ENCODE data around the gene IFT52.

Gene IFT52

DNA sequence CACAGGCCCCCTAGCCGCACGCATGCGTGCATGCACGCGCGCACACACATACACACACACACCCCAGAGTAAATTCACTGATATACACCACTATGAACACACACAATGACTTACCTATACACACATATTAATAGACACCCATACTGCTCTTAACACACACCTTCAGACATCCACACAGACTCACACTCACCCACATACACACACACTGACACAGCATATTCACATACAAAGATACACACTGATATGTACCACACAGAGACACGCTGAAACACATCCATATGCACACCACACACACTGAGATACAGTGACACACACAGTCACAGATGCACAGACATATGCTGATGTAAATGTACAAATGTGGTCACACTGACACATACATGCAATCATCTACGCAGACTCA, 26.3 kb upstream of the IFT52 start:
- H3K27ac ChIP-seq (replicated peaks; ENCODE audit: low read length) = no peak overlapping the region
- DNase-seq (ENCODE audit: low spot score) = no peak
- H3K18ac ChIP-seq (ENCODE audit: low read length) = no peak overlapping the region
- peaks cover 0 to 3% (median 0%) of the 10 kb centered on the region in 3 experiments for H3K27me3 ChIP-seq (ENCODE audit: control insufficient read depth in 3 of 3, insufficient read depth in 3 of 3, low read depth in 1 of 3, low read length in 3 of 3)
- H3K4me2 ChIP-seq (ENCODE audit: insufficient read depth, low read length, poor library complexity, severe bottlenecking) = no peak overlapping the region
- no peak overlapping the region for H3K14ac ChIP-seq (ENCODE audit: low read length)
- H2BK15ac ChIP-seq (ENCODE audit: low read length) = no peak overlapping the region
- H2BK120ac ChIP-seq (ENCODE audit: low read depth, low read length) = no peak overlapping the region
- no peaks in the 10 kb centered on the region for H3K4me1 ChIP-seq (ENCODE audit: control insufficient read depth in 2 of 2, insufficient read depth in 1 of 2, low read depth in 1 of 2, low read length in 2 of 2)
- H3K9ac ChIP-seq (ENCODE audit: low read depth, low read length, poor library complexity) = no peak overlapping the region
- no peak overlapping the region for H3K23ac ChIP-seq (ENCODE audit: low read depth, low read length, poor library complexity)
- no peaks in the 10 kb centered on the region for H3K36me3 ChIP-seq (replicated peaks in 1 of 2; ENCODE audit: control insufficient read depth in 2 of 2, insufficient read depth in 2 of 2, low read length in 2 of 2)
- no peak overlapping the region for H2AFZ ChIP-seq (ENCODE audit: low read length)
- H2AK5ac ChIP-seq (ENCODE audit: low read depth, low read length) = no peak overlapping the region
- H3K79me1 ChIP-seq (ENCODE audit: low read depth, low read length) = no peaks in the 10 kb centered on the region
- H3K9me3 ChIP-seq (replicated peaks in 1 of 2; ENCODE audit: control insufficient read depth in 2 of 2, insufficient read depth in 1 of 2, low read depth in 1 of 2, low read length in 2 of 2) = no peaks in the 10 kb centered on the region
- H2BK12ac ChIP-seq (ENCODE audit: low read length) = no peak overlapping the region
- no CpG with 5 or more reads among the region's 8 CpGs for WGBS, 2 donors (ENCODE audit: extremely low coverage in 2 of 2, insufficient read length in 2 of 2, insufficient replicate concordance in 1 of 2)
- no peak overlapping the region for H4K8ac ChIP-seq (ENCODE audit: low read depth, low read length)
- H3K4me3 ChIP-seq (ENCODE audit: low read length in 2 of 2) = no peak overlapping the region
- no peak overlapping the region for H4K91ac ChIP-seq (ENCODE audit: low read depth, low read length, poor library complexity)
- no peak overlapping the region for H3K4ac ChIP-seq (ENCODE audit: low read length)
- no peak overlapping the region for H2BK5ac ChIP-seq (ENCODE audit: low read length)

DNA sequence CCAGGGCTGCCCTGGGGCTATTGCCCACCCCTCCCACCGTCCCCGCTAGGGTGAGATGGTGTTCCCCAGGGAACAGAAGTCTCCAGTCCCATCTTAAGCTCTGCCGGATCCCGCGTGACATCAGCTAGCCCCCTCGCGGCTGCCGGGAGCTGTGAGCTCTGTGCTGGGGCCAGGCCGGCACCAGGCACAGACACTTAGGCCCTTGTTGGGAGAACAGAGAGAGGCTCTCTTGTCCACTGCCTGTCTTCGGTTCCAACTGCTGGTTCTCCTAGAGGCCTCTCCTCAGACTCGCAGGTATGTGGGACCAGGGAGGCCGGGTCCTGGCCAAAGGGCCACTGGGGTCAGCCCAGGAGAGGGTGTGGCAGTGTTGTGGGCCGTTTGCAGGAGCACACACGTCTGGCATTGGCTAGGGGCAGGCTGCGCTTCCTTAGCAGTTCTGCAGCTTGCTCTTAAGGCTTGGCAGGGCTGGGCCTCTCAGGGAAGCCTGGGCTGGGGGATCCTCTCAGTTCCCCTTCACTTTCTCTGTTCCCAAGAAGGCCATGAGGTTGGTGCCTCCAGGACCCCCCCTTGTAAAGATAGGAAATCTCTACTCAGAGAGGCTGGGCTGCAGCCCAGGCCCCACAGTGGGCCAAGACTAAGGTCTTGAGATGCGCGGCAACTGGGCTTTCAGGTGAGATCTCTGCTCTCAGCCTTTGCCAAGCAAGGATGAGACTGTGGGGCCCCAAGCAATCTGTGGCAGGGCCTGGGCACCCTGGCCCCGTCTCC, 25.6 kb upstream of the IFT52 start:
- Histone ChIP-seq H2AK5ac (ENCODE audit: low read depth, low read length) (no peak overlapping the region), H4K8ac (ENCODE audit: low read depth, low read length) (no peak overlapping the region), H2BK12ac (ENCODE audit: low read length) (no peak overlapping the region), H3K4me3 (ENCODE audit: low read length in 2 of 2) (no peak overlapping the region), H2BK120ac (ENCODE audit: low read depth, low read length) (no peak overlapping the region), H3K4me2 (ENCODE audit: insufficient read depth, low read length, poor library complexity, severe bottlenecking) (no peak overlapping the region), H2BK5ac (ENCODE audit: low read length) (no peak overlapping the region), H3K4ac (ENCODE audit: low read length) (no peak overlapping the region), H3K79me1 (ENCODE audit: low read depth, low read length) (no peaks in the 10 kb centered on the region), H3K14ac (ENCODE audit: low read length) (no peak overlapping the region), H3K9me3 (replicated peaks in 1 of 2; ENCODE audit: control insufficient read depth in 2 of 2, insufficient read depth in 1 of 2, low read depth in 1 of 2, low read length in 2 of 2) (no peaks in the 10 kb centered on the region), H4K91ac (ENCODE audit: low read depth, low read length, poor library complexity) (no peak overlapping the region), H3K23ac (ENCODE audit: low read depth, low read length, poor library complexity) (no peak overlapping the region), H3K18ac (ENCODE audit: low read length) (peak overlapping the region; percentile 25), H3K27me3 (ENCODE audit: control insufficient read depth in 3 of 3, insufficient read depth in 3 of 3, low read depth in 1 of 3, low read length in 3 of 3) (peaks cover 0 to 3% (median 0%) of the 10 kb centered on the region in 3 experiments), H2AFZ (ENCODE audit: low read length) (no peak overlapping the region), H2BK15ac (ENCODE audit: low read length) (no peak overlapping the region), H3K9ac (ENCODE audit: low read depth, low read length, poor library complexity) (no peak overlapping the region), H3K27ac (replicated peaks; ENCODE audit: low read length) (no peak overlapping the region), H3K36me3 (replicated peaks in 1 of 2; ENCODE audit: control insufficient read depth in 2 of 2, insufficient read depth in 2 of 2, low read length in 2 of 2) (no peaks in the 10 kb centered on the region), H3K4me1 (ENCODE audit: control insufficient read depth in 2 of 2, insufficient read depth in 1 of 2, low read depth in 1 of 2, low read length in 2 of 2) (no peaks in the 10 kb centered on the region)
- WGBS, 2 donors (ENCODE audit: extremely low coverage in 2 of 2, insufficient read length in 2 of 2, insufficient replicate concordance in 1 of 2) = no CpG with 5 or more reads among the region's 18 CpGs
- DNase-seq (ENCODE audit: low spot score) = no peak

GRCh38 chr20:43565758-43566104, 25.0 kb upstream of the IFT52 start:
- Histone ChIP-seq H3K27ac (replicated peaks; ENCODE audit: low read length) (no peak overlapping the region), H3K9ac (ENCODE audit: low read depth, low read length, poor library complexity) (no peak overlapping the region), H3K9me3 (replicated peaks in 1 of 2; ENCODE audit: control insufficient read depth in 2 of 2, insufficient read depth in 1 of 2, low read depth in 1 of 2, low read length in 2 of 2) (no peaks in the 10 kb centered on the region), H2BK120ac (ENCODE audit: low read depth, low read length) (no peak overlapping the region), H3K79me1 (ENCODE audit: low read depth, low read length) (no peaks in the 10 kb centered on the region), H3K4me3 (ENCODE audit: low read length in 2 of 2) (no peak overlapping the region), H2BK12ac (ENCODE audit: low read length) (no peak overlapping the region), H4K91ac (ENCODE audit: low read depth, low read length, poor library complexity) (no peak overlapping the region), H3K36me3 (replicated peaks in 1 of 2; ENCODE audit: control insufficient read depth in 2 of 2, insufficient read depth in 2 of 2, low read length in 2 of 2) (no peaks in the 10 kb centered on the region), H3K4me1 (ENCODE audit: control insufficient read depth in 2 of 2, insufficient read depth in 1 of 2, low read depth in 1 of 2, low read length in 2 of 2) (no peaks in the 10 kb centered on the region), H3K14ac (ENCODE audit: low read length) (no peak overlapping the region), H3K27me3 (ENCODE audit: control insufficient read depth in 3 of 3, insufficient read depth in 3 of 3, low read depth in 1 of 3, low read length in 3 of 3) (peaks cover 0 to 3% (median 0%) of the 10 kb centered on the region in 3 experiments), H2AFZ (ENCODE audit: low read length) (no peak overlapping the region), H4K8ac (ENCODE audit: low read depth, low read length) (no peak overlapping the region), H2AK5ac (ENCODE audit: low read depth, low read length) (no peak overlapping the region), H3K4ac (ENCODE audit: low read length) (peak overlapping the region; percentile 44), H3K23ac (ENCODE audit: low read depth, low read length, poor library complexity) (no peak overlapping the region), H2BK15ac (ENCODE audit: low read length) (no peak overlapping the region), H3K18ac (ENCODE audit: low read length) (no peak overlapping the region), H3K4me2 (ENCODE audit: insufficient read depth, low read length, poor library complexity, severe bottlenecking) (no peak overlapping the region), H2BK5ac (ENCODE audit: low read length) (no peak overlapping the region)
- no CpG with 5 or more reads among the region's 4 CpGs for WGBS, 2 donors (ENCODE audit: extremely low coverage in 2 of 2, insufficient read length in 2 of 2, insufficient replicate concordance in 1 of 2)
- no peak for DNase-seq (ENCODE audit: low spot score)

GRCh38 chr20:43567477-43567876, 23.3 kb upstream of the IFT52 start:
- H2BK5ac ChIP-seq (ENCODE audit: low read length) = no peak overlapping the region
- no peak for DNase-seq (ENCODE audit: low spot score)
- H3K23ac ChIP-seq (ENCODE audit: low read depth, low read length, poor library complexity) = no peak overlapping the region
- no peak overlapping the region for H4K91ac ChIP-seq (ENCODE audit: low read depth, low read length, poor library complexity)
- no peak overlapping the region for H3K9ac ChIP-seq (ENCODE audit: low read depth, low read length, poor library complexity)
- H3K18ac ChIP-seq (ENCODE audit: low read length) = no peak overlapping the region
- H2BK12ac ChIP-seq (ENCODE audit: low read length) = no peak overlapping the region
- H2AFZ ChIP-seq (ENCODE audit: low read length) = no peak overlapping the region
- H3K27ac ChIP-seq (replicated peaks; ENCODE audit: low read length) = no peak overlapping the region
- H3K4me2 ChIP-seq (ENCODE audit: insufficient read depth, low read length, poor library complexity, severe bottlenecking) = no peak overlapping the region
- no peak overlapping the region for H4K8ac ChIP-seq (ENCODE audit: low read depth, low read length)
- no peaks in the 10 kb centered on the region for H3K4me1 ChIP-seq (ENCODE audit: control insufficient read depth in 2 of 2, insufficient read depth in 1 of 2, low read depth in 1 of 2, low read length in 2 of 2)
- no peak overlapping the region for H3K14ac ChIP-seq (ENCODE audit: low read length)
- no peak overlapping the region for H2BK15ac ChIP-seq (ENCODE audit: low read length)
- no peak overlapping the region for H3K4ac ChIP-seq (ENCODE audit: low read length)
- H2AK5ac ChIP-seq (ENCODE audit: low read depth, low read length) = no peak overlapping the region
- no peaks in the 10 kb centered on the region for H3K9me3 ChIP-seq (replicated peaks in 1 of 2; ENCODE audit: control insufficient read depth in 2 of 2, insufficient read depth in 1 of 2, low read depth in 1 of 2, low read length in 2 of 2)
- H3K79me1 ChIP-seq (ENCODE audit: low read depth, low read length) = no peaks in the 10 kb centered on the region
- no peak overlapping the region for H2BK120ac ChIP-seq (ENCODE audit: low read depth, low read length)
- no CpG with 5 or more reads among the region's 9 CpGs for WGBS, 2 donors (ENCODE audit: extremely low coverage in 2 of 2, insufficient read length in 2 of 2, insufficient replicate concordance in 1 of 2)
- H3K27me3 ChIP-seq (ENCODE audit: control insufficient read depth in 3 of 3, insufficient read depth in 3 of 3, low read depth in 1 of 3, low read length in 3 of 3) = peaks cover 0 to 3% (median 0%) of the 10 kb centered on the region in 3 experiments
- H3K4me3 ChIP-seq (ENCODE audit: low read length in 2 of 2) = no peak overlapping the region
- no peaks in the 10 kb centered on the region for H3K36me3 ChIP-seq (replicated peaks in 1 of 2; ENCODE audit: control insufficient read depth in 2 of 2, insufficient read depth in 2 of 2, low read length in 2 of 2)

Data from neuronal stem cell (in vitro differentiated cells).